ENCODE measurements around the gene BHLHE23.

BHLHE23 gene

GRCh38 chr20:62970307-62971210 is 36.2 kb downstream of the BHLHE23 start:
- Mint-ChIP-seq H3K27ac (no peak overlapping the region), H3K9me3 (no peaks in the 10 kb centered on the region), H3K27me3 (peaks cover 13% of the 10 kb centered on the region), H3K4me3 (no peak overlapping the region), H3K36me3 (no peaks in the 10 kb centered on the region), H3K4me1 (peaks cover 16% of the 10 kb centered on the region)

GRCh38 chr20:62969939-62970306 is 36.8 kb downstream of the BHLHE23 start:
- Mint-ChIP-seq H3K9me3 (no peaks in the 10 kb centered on the region), H3K4me3 (no peak overlapping the region), H3K4me1 (peaks cover 16% of the 10 kb centered on the region), H3K36me3 (no peaks in the 10 kb centered on the region), H3K27ac (no peak overlapping the region), H3K27me3 (peaks cover 11% of the 10 kb centered on the region)

GRCh38 chr20:62969179-62969760 is 37.5 kb downstream of the BHLHE23 start:
- Mint-ChIP-seq H3K27ac (no peak overlapping the region), H3K4me3 (no peak overlapping the region), H3K27me3 (peaks cover 7% of the 10 kb centered on the region), H3K4me1 (peaks cover 16% of the 10 kb centered on the region), H3K9me3 (no peaks in the 10 kb centered on the region), H3K36me3 (no peaks in the 10 kb centered on the region)

- Mint-ChIP-seq H3K27me3 (peaks cover 4% of the 10 kb centered on the region), H3K4me1 (peaks cover 14% of the 10 kb centered on the region), H3K36me3 (no peaks in the 10 kb centered on the region), H3K27ac (no peak overlapping the region), H3K9me3 (no peaks in the 10 kb centered on the region), H3K4me3 (no peak overlapping the region)
Measured at GRCh38 chr20:62968378-62969178, 38.2 kb downstream of the BHLHE23 start.

GRCh38 chr20:62967628-62968351 is 39.0 kb downstream of the BHLHE23 start:
- peaks cover 4% of the 10 kb centered on the region for H3K27me3 Mint-ChIP-seq
- H3K4me3 Mint-ChIP-seq = no peak overlapping the region
- no peak overlapping the region for H3K27ac Mint-ChIP-seq
- peaks cover 12% of the 10 kb centered on the region for H3K4me1 Mint-ChIP-seq
- no peaks in the 10 kb centered on the region for H3K9me3 Mint-ChIP-seq
- no peaks in the 10 kb centered on the region for H3K36me3 Mint-ChIP-seq

- peaks cover 8% of the 10 kb centered on the region for H3K4me1 Mint-ChIP-seq
- no peak overlapping the region for H3K27ac Mint-ChIP-seq
- no peaks in the 10 kb centered on the region for H3K9me3 Mint-ChIP-seq
- peaks cover 1% of the 10 kb centered on the region for H3K27me3 Mint-ChIP-seq
- no peak overlapping the region for H3K4me3 Mint-ChIP-seq
- H3K36me3 Mint-ChIP-seq = no peaks in the 10 kb centered on the region
Measured at GRCh38 chr20:62967149-62967501, 39.6 kb downstream of the BHLHE23 start.

GRCh38 chr20:62966212-62967148 is 40.3 kb downstream of the BHLHE23 start:
- no peaks in the 10 kb centered on the region for H3K36me3 Mint-ChIP-seq
- H3K4me3 Mint-ChIP-seq = no peak overlapping the region
- H3K4me1 Mint-ChIP-seq = peaks cover 1% of the 10 kb centered on the region
- H3K27me3 Mint-ChIP-seq = peaks cover under 1% of the 10 kb centered on the region
- no peaks in the 10 kb centered on the region for H3K9me3 Mint-ChIP-seq
- H3K27ac Mint-ChIP-seq = no peak overlapping the region

- Mint-ChIP-seq H3K27ac (no peak overlapping the region), H3K9me3 (no peaks in the 10 kb centered on the region), H3K27me3 (no peaks in the 10 kb centered on the region), H3K36me3 (no peaks in the 10 kb centered on the region), H3K4me1 (no peaks in the 10 kb centered on the region), H3K4me3 (no peak overlapping the region)
Measured at GRCh38 chr20:62965363-62965771, 41.4 kb downstream of the BHLHE23 start.

GRCh38 chr20:62964700-62965099 is 42.1 kb downstream of the BHLHE23 start:
- no peaks in the 10 kb centered on the region for H3K27me3 Mint-ChIP-seq
- no peak overlapping the region for H3K27ac Mint-ChIP-seq
- H3K36me3 Mint-ChIP-seq = no peaks in the 10 kb centered on the region
- H3K4me1 Mint-ChIP-seq = peaks cover 4% of the 10 kb centered on the region
- H3K4me3 Mint-ChIP-seq = no peak overlapping the region
- H3K9me3 Mint-ChIP-seq = no peaks in the 10 kb centered on the region

- H3K9me3 Mint-ChIP-seq = no peaks in the 10 kb centered on the region
- H3K4me1 Mint-ChIP-seq = peaks cover 10% of the 10 kb centered on the region
- no peak overlapping the region for H3K27ac Mint-ChIP-seq
- H3K36me3 Mint-ChIP-seq = no peaks in the 10 kb centered on the region
- H3K27me3 Mint-ChIP-seq = no peaks in the 10 kb centered on the region
- no peak overlapping the region for H3K4me3 Mint-ChIP-seq
Measured at GRCh38 chr20:62963614-62964397, 43.0 kb downstream of the BHLHE23 start.

- no peaks in the 10 kb centered on the region for H3K9me3 Mint-ChIP-seq
- peaks cover 10% of the 10 kb centered on the region for H3K4me1 Mint-ChIP-seq
- H3K27me3 Mint-ChIP-seq = no peaks in the 10 kb centered on the region
- no peak overlapping the region for H3K4me3 Mint-ChIP-seq
- no peak overlapping the region for H3K27ac Mint-ChIP-seq
- H3K36me3 Mint-ChIP-seq = no peaks in the 10 kb centered on the region
Measured at GRCh38 chr20:62962891-62963613, 43.7 kb downstream of the BHLHE23 start.

- Mint-ChIP-seq H3K27me3 (no peaks in the 10 kb centered on the region), H3K36me3 (no peaks in the 10 kb centered on the region)
Measured at GRCh38 chr20:62962221-62962879, 44.4 kb downstream of the BHLHE23 start.

GRCh38 chr20:62961799-62962198 is 45.0 kb downstream of the BHLHE23 start:
- H3K9me3 Mint-ChIP-seq = no peaks in the 10 kb centered on the region
- no peaks in the 10 kb centered on the region for H3K36me3 Mint-ChIP-seq
- H3K27ac Mint-ChIP-seq = no peak overlapping the region
- H3K4me3 Mint-ChIP-seq = no peak overlapping the region
- no peaks in the 10 kb centered on the region for H3K27me3 Mint-ChIP-seq
- H3K4me1 Mint-ChIP-seq = peaks cover 10% of the 10 kb centered on the region

More at GRCh38 chr20:62962221-62962879, 44.4 kb downstream of the BHLHE23 start:
- Mint-ChIP-seq H3K4me1 (peaks cover 10% of the 10 kb centered on the region), H3K27ac (no peak overlapping the region), H3K9me3 (no peaks in the 10 kb centered on the region), H3K4me3 (no peak overlapping the region)
